GM18867 (cell line): ENCODE results near the gene LSM2.
"Not testable (repeated sequence)": the region's sequence is repeated elsewhere in the genome, so short reads cannot be mapped to it uniquely, and the experiment has no call there.

Experiments
- ATAC-seq: cut with Tn5 transposase; IDR thresholded peaks from one replicate; pipeline ENCODE4 v1.9.1; 2021; ENCODE audit warnings: mild to moderate bottlenecking, moderate library complexity; ENCODE audit not compliant: unreplicated experiment

LSM2 gene

DNA sequence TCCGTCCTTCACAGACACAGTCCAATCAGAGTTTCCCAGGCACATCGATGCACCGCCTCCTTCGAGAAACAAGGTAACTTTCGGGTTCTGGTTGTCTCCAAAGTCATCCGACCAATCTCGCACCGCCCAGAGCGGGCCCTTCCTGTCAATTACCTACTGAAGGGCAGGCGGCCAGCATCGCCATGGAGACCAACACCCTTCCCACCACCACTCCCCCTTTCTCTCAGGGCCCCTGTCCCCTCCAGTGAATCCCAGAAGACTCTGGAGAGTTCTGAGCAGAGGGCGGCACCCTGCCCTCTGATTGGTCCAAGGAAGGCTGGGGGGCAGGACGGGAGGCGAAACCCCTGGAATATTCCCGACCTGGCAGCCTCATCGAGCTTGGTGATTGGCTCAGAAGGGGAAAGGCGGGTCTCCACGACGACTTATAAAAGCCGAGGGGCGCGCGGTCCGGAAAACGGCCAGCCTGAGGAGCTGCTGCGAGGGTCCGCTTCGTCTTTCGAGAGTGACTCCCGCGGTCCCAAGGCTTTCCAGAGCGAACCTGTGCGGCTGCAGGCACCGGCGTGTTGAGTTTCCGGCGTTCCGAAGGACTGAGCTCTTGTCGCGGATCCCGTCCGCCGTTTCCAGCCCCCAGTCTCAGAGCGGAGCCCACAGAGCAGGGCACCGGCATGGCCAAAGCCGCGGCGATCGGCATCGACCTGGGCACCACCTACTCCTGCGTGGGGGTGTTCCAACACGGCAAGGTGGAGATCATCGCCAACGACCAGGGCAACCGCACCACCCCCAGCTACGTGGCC lies 20.7 kb upstream of the LSM2 start, which contains the start of gene HSPA1B:
HSPA1B (plus strand) TSS at position 453 of the 794 bp plus-strand sequence; CDS start at position 666, 213 bp downstream.
- peak; percentile 68 for ATAC-seq

DNA sequence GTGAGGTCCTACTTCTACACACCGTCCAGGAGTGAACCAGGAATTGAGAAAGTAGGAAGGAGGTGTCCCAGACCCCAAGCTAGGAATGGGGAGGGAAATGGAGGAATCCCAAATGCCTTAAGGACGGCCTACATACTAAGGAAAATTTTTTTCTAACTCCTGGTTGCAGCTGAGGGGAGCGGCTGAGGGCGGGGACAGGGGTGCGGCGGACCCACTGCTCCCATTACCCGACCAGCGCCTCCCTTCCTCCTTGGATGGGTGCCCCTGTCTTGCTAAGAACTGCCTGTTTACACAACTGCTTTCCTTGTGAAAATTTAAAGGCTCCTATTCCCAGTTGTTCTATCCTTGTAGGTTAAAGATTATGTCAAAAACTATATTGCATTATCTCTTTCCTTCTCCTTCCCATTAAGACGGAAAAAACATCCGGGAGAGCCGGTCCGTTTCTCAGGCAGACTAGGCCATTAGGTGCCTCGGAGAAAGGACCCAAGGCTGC lies 20.1 kb upstream of the LSM2 start:
- peak; percentile 13 for ATAC-seq

DNA sequence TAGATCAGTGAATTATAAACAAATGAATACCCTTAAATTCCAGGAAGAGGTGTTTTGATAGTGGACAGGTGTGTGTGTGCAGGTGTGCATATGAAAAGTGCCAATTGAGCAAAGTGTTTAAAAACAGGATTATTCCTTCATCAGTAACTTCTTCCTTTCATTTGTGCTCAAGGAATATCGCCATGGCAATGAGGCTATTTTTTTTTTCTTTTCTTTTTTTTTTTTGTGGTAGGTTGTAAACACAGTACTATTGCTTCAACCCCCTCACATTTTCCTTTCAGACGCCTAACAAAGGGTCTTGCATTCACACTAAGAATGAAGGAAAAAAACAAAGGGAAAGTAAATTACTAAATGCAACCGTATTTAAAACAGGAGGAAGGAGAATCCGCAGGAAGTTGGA lies 18.8 kb upstream of the LSM2 start:
- no peak for ATAC-seq

DNA sequence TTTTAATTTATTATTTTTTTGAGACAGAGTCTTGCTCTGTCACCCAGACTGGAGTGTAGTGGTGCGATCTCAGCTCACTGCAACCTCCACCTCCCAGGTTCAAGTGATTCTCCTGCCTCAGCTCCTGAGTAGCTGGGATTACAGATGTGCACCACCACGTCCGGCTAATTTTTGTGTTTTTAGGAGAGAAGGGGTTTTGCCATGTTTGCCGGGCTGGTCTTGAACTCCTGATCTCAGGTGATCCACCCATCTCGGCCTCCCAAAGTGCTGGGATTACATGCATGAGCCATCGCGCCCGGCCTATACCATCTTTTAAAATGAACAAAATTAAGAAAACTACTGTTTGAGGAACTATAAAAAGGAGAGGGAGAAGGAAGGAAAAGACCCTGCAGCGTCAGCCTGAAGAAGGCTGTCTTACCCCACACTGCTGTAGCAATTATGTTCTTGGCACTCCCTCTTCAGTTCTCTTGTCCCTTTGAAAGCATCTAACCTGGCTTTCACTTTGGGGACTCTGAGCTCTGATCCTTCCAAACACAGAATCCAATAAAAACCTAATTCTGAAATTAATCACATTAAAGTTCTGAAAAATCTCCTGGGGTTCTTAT lies 16.9 kb upstream of the LSM2 start:
- ATAC-seq, result not testable (repeated sequence)

DNA sequence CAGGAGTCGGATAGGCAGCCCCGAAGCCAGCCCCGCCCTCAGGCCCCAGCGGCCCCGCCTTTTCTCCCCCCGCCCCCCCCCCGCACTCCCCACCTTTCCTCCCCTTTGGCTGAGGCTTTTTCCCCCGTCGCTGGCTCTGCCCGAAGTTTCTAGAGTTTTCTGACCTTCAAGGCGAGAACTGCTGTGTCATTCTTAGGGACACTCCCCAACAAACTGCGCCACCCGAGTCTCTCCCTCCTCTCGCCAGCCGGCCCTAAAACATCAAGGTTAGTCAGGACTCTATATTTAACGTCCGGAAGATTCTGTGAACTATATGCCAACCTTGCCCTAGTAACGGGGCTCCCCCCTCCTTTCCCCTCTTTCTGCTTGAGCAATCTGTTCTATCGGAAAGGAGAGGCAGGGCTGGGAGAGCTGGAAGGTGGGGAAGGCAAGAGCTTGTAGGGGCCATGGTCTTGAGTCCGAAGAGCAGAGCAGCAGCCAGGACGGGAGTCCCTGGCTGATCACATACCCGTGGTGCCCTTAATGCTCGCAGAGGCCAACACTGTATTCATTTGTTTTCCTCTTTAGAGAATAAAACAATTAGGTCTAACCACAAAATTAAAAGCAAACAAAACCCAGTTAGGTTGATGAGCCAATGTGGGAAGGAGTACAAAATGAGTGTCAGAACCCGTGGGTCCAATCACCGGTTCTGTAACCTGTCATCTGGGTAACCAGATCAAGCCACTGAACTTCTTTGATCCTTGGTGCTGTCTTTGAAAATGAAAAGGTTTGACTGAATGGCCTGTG lies 15.5 kb upstream of the LSM2 start:
- peak; percentile 35 for ATAC-seq

DNA sequence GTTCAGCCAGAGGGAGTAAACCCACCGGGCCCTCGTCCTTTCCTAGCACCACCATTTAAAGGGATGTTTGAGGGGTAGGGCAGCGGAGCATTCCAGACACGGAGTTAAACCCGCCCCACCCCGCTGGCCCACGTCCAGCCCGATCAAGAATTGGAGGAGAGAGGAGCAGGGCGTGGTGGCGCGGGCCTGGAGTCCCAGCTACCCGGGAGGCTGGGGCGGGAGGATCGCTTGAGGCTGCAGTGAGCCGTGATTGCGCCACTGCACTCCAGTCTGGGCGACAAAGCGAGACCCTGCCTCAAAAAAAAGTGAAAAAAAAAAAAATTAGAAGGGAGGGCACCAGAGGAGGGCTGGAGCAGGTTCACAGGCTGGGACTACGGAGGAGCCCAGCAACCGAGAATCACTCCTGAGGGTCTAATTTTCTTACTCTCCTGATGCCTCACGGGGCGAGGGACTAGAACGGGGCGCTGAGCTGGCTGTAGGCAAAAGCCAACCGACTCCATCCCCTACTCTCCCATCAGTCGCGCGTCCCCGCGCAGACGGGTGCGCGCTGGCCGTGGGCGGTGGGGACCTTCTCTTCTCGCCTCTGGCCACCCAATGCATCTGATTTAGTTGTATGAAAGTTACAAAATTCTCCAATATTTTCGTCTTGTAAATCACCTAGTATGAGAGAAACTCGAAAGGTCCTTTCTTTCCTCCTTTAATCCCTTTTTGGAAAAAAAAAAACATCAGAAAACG lies 14.7 kb upstream of the LSM2 start:
- ATAC-seq, result peak; percentile 33

DNA sequence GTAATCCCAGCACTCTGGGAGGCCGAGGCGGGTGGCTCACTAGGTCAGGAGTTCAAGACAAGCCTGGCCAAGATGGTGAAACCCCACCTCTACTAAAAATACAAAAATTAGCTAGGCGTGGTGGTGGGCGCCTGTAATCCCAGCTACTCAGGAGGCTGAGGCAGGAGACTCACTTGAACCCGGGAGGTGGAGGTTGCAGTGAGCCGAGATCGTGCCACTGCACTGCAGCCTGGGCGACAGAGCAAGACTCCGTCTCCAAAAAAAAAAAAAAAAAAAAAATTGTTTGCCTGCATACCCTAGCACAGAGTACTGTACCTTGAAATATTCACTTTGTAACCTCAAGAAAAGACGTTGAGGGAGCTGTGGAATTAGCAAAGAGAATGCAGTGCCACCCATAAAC lies 13.6 kb upstream of the LSM2 start:
- not testable (repeated sequence) for ATAC-seq

DNA sequence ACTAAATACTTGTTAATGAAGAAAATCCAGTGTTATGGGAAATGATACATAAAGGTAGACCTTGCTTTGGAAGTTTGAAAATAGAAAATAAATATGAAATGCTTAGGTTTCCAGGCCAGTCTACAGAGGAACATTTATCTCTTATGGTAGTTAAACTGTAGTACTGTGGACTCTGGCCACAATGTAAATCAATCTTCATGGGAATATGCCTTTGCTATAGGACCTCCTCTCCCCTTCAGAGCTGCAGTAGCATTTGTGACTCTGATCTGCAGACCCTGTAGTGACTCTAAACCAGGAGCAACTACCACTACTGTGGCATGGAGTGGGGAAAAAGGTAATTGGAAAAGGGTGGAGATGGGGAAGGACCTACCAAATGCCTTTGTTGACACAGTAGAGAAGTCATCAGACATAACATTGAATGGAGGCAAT lies 13.1 kb upstream of the LSM2 start:
- no peak for ATAC-seq

DNA sequence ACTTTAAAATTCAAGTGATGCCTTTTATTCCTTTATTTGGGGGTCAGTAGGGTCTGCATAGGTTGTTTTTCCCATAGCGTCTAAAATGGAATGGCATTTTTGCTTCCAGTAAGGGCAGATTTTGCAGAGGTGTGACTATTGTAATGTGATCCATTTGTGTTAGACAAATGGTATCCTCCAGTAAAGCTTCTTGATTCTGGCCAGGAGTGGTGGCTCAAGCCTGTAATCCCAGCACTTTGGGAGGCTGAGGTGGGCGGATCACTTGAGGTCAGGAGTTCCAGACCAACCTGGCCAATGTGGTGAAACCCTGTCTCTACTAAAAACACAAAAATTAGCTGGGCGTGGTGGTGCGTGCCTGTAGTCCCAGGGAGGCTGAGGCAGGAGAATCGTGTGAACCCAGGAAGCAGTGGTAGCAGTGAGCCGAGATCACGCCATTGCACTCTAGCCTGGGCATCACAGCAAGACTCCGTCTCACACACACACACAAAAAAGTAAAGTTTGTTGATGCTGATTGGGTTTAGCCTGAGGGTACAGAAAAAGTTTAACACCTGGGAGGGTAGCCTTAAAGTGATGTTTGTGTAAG lies 11.3 kb upstream of the LSM2 start:
- not testable (repeated sequence) for ATAC-seq

DNA sequence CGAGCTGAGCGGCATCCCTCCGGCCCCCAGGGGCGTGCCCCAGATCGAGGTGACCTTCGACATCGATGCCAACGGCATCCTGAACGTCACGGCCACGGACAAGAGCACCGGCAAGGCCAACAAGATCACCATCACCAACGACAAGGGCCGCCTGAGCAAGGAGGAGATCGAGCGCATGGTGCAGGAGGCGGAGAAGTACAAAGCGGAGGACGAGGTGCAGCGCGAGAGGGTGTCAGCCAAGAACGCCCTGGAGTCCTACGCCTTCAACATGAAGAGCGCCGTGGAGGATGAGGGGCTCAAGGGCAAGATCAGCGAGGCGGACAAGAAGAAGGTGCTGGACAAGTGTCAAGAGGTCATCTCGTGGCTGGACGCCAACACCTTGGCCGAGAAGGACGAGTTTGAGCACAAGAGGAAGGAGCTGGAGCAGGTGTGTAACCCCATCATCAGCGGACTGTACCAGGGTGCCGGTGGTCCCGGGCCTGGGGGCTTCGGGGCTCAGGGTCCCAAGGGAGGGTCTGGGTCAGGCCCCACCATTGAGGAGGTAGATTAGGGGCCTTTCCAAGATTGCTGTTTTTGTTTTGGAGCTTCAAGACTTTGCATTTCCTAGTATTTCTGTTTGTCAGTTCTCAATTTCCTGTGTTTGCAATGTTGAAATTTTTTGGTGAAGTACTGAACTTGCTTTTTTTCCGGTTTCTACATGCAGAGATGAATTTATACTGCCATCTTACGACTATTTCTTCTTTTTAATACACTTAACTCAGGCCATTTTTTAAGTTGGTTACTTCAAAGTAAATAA lies 10.6 kb upstream of the LSM2 start:
- ATAC-seq, result not testable (repeated sequence)

DNA sequence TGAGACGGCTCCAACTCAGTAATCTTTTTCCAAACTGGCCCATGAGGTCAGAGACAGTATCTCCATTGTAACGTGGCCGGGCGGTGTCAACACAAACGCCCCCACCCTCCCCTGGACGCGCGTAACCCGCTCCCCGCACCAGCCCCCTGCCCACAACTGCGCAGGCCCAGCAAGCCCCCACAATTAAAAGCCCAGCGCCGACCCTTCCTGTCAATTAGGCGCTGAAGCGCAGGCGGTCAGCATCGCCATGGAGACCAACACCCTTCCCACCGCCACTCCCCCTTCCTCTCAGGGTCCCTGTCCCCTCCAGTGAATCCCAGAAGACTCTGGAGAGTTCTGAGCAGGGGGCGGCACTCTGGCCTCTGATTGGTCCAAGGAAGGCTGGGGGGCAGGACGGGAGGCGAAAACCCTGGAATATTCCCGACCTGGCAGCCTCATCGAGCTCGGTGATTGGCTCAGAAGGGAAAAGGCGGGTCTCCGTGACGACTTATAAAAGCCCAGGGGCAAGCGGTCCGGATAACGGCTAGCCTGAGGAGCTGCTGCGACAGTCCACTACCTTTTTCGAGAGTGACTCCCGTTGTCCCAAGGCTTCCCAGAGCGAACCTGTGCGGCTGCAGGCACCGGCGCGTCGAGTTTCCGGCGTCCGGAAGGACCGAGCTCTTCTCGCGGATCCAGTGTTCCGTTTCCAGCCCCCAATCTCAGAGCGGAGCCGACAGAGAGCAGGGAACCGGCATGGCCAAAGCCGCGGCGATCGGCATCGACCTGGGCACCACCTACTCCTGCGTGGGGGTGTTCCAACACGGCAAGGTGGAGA lies 8.5 kb upstream of the LSM2 start, which contains the start of the genes HSPA1A and HSPA1L:
HSPA1A (plus strand) TSS at position 519 of the 814 bp plus-strand sequence; CDS start at position 733, 214 bp downstream.
HSPA1L (minus strand) TSS at position 259 of the 814 bp plus-strand sequence. CDS start 3,311 bp downstream, outside the sequence.
- peak; percentile 41 for ATAC-seq

DNA sequence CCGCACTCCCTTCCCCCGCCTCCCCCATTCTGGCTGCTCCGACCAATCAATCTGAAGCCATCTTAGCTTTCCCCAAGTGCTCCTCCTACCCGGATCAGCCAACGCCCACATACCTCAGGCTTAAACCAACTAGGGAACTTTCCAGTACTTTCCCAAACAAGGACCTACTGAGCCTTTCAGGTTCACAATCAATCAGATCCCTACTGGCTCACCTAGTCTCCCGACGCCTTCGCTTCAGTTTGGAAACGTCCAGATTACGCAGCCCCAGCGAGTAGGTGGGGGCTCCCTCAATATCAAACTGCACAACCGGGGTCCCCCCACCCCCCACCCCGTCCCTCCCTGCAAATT lies 7.9 kb upstream of the LSM2 start:
- no peak for ATAC-seq

DNA sequence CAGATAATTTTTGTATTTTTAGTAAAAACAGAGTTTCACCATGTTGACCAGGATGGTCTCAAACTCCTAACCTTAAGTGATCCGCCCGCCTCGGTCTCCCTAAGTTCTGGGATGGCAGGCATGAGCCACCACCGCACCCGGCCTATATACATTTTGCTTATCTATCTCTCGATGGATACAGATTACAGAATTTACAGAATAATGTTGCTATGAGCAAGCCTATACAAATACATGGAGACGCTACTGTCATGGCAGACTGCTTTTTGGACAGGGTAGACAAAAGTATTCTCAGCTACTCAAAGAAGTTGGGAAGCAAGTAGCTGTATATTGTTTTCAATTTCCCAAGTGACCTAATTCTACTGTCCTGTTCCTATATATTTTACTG lies 6.7 kb upstream of the LSM2 start:
- no peak for ATAC-seq

DNA sequence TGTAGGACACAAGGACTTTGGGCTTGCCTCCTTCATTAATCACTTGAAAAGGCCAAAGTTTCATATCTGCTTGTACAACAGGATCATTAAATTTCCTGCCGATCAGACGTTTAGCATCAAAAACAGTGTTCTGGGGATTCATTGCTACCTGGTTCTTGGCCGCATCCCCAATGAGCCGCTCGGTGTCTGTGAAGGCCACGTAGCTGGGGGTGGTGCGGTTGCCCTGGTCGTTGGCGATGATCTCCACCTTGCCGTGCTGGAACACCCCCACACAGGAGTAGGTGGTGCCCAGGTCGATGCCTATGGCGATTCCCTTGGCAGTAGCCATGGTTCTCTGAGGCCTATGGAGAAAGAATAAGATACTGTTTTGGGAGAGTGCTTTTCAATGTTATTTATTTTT lies 4.9 kb upstream of the LSM2 start:
- ATAC-seq, result no peak

DNA sequence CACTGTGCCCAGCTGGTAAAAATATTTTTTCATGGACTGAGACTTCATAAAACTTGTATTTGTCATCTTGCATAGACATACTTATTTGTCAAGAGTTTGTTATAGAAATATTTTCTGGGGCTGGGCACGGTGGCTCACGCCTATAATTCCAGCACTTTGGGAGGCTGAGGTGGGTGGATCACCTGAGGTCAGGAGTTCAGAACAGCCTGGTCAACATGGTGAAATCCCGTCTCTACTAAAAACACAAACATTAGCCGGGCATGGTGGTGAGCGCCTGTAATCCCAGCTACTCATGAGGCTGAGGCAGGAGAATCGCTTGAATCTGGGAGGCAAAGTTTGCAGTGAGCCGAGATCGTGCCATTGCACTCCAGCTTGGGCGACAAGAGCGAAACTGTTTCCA lies 1.8 kb upstream of the LSM2 start:
- not testable (repeated sequence) for ATAC-seq

DNA sequence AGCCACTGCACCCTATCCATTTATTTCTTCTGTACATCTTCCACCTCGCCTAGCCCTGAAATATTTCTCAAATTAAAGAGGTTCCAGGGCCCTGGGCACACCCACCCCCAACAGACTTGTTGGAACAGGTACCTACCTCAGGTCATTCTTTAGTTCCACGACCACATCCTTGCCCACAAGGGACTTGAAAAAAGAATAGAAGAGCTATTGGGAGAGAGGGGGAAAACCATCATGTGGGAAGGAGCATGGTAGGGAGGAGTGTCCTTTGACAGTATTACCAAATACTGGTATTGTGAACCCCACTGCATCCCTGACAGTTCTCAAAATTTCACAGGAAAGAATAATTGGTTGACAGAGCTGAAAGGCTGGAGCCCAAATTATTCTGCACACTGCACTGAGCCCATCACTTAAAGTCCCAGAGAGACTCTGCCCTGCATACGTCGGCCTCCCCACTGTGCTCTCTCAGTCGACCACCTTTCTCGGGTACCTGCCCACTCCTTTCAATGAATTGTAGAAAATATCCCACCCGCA lies 762 bp downstream of the LSM2 start:
- no peak for ATAC-seq

DNA sequence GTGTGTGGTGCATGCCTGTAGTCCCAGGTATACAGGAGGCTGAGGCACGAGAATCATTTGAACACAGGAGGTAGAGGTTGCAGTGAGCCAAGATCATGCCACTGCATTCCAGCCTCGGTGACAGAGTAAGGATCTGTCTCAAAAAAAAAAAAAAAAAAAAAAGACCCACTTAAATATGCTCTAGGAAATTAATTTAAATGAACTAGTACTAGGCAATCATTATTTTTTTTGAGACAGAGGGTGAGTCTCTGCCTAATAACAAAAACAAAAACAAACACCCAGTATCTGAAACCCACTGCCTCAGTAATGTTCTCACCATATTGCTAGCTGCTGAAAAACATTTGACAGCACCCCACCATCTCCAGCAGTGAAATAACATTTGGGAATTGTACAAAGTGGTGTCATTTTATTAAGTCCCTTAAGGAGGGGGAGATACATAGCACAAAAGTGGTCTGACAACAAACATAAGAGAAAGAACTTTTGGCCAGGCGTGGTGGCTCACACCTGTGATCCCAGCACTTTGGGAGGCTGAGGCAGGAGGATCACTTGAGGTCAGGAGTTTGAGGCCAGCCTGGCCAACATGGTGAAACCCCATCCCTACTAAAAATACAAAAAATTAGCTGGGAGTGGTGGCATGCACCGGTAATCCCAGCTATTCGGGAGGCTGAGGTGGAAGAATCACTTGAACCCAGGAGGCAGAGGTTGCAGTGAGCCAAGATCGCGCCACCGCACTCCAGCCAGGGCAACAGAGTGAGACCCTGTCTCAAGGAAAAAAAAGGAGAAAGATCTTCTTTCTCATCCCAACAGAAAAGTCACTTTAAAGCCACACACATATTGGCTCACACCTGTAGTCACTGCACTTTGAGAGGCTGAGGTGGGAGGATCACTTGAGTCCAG lies 5.5 kb downstream of the LSM2 start:
- ATAC-seq, result not testable (repeated sequence)
